Coronary artery (tissue), 2 donors: ENCODE results near the gene NOS3.

Experiments
- DNase-seq: peaks from one replicate; pipeline ENCODE4 v3.0.0-alpha.2; 2017; ENCODE audit warnings: low spot score
- H3K27ac ChIP-seq, 2 donors: fragments of 200-600 bp; sonication (generic); one replicate each; pipeline ENCODE4 v1.5.1; 2016 to 2019
- H3K4me3 ChIP-seq: fragments of 200-600 bp; sonication (generic); 2 replicates; pipeline ENCODE4 v1.5.1; 2016; ENCODE audit warnings: mild to moderate bottlenecking, moderate library complexity
- TF ChIP-seq, protein P1 (sequence below): fragments of 200-600 bp; sonication (generic); IDR thresholded peaks from one replicate; pipeline ENCODE4 v1.5.1; 2019; ENCODE audit warnings: antibody characterized with exemption

The NOS3 gene

DNA sequence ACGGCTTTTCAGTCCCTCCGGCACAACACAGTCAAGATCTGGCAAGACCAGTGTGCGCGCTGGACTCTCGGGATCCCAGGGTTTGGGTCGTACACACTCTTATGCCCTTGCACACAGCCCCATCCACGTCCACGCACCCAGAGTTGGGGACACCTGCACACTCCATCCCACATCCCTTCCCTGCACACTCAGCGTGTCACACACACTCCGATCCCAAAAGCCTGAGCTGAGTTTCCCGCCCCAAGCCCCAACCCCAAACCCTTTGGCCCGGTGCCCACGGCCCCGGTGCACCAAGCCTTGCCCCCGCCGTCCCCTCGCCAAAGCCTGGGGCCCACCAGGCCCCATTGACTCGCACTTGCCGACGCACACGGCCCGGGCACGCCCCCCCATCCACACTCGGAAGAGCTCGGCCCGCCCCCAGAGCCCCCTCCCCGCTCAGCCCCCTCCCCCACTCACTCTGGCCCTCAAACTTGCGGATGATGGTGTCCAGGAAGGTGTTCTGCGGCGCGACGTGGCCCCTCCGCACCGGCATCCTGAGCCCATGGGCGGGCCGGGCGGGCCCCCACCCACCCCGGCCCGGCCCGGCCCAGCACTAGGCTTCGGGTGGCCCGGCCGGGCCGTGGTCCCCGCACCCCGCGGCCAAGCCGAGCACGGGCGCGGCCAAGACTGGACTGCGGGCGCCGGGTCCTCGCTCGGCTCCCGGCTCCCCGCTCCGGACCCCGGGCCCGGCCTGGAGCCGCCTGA, 13.3 kb upstream of the NOS3 start:
- Histone ChIP-seq H3K4me3 (peak overlapping the region; percentile 63), H3K27ac (no peak overlapping the region)
- no peak for DNase-seq
- TF ChIP-seq, protein P1, sequence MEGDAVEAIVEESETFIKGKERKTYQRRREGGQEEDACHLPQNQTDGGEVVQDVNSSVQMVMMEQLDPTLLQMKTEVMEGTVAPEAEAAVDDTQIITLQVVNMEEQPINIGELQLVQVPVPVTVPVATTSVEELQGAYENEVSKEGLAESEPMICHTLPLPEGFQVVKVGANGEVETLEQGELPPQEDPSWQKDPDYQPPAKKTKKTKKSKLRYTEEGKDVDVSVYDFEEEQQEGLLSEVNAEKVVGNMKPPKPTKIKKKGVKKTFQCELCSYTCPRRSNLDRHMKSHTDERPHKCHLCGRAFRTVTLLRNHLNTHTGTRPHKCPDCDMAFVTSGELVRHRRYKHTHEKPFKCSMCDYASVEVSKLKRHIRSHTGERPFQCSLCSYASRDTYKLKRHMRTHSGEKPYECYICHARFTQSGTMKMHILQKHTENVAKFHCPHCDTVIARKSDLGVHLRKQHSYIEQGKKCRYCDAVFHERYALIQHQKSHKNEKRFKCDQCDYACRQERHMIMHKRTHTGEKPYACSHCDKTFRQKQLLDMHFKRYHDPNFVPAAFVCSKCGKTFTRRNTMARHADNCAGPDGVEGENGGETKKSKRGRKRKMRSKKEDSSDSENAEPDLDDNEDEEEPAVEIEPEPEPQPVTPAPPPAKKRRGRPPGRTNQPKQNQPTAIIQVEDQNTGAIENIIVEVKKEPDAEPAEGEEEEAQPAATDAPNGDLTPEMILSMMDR = no peak

DNA sequence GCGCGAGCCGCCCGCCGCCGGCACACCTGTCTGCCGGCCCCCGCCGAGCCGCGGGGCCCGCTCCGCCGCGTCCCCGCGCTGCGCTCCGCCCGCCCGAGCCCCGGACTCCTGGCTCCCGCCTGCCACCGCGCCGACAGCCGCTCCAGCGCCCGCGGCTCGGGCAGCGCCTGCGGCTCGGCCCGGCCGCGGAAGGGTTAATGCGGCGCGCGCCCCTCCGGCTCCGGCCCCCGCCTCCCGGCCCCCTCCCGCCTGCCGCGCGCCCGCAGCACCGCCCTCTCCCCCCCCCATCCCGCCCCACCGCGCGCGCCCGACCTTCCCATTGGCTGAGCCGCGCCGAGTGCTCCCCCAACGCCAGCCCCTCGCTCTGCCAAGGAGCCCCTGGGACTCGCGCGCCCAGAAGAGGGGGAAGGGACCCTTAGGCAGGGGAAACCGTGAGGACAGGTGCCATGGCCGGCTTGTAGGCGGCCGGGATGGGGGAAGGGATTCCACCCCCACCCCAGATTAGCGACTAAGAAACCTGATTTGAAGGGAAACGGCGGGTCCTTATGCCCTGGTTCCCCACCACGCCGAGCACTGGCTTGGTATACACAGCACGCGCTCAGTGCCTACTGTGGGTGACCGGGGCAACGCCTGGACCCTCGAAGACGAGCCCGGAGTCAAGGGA, 12.6 kb upstream of the NOS3 start, which contains the start of gene KCNH2:
TSS of gene KCNH2 (minus strand) at position 196 of the 664 bp plus-strand sequence. CDS start 408 bp downstream, outside the sequence.
- DNase-seq = no peak
- Histone ChIP-seq H3K27ac (no peak within 1 kb of the TSS), H3K4me3 (peak within 1 kb of the TSS; percentile 63)
- TF ChIP-seq, protein P1 = no peak

DNA sequence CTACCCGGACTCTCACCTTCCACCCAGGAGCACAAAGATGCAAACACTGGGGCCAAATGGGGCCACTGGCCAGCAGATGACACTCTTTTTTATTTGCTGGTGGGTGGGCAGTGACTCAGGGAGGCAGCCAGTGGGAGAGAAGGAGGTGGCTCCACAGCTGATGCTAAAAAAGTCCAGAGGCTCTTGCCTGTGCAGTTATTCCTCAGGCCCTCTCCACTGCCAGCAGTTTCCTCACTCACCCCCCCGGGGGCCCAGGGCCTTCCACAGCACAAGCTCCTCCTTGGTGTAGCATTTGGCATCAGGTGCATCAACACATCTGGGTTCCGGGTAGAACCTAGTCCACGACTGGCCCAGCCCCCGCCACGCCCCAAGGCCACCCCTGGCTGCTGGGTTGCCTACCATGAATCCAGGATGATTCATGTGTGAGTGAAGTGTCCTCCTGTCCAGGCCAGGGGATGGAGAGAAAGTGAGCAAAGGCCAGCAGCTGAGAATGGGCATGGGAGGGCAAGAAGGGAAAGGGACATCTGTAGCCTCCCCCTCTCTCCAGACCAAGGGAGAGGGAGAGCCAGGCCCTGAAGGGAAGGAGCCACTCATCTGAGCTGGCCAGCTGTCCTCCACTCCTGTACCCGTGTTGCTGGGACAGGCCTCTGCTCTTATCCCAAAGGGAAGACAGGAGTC, 11.0 kb upstream of the NOS3 start:
- H3K27ac ChIP-seq = no peak overlapping the region
- TF ChIP-seq, protein P1 = no peak
- no peak for DNase-seq
- no peak overlapping the region for H3K4me3 ChIP-seq

DNA sequence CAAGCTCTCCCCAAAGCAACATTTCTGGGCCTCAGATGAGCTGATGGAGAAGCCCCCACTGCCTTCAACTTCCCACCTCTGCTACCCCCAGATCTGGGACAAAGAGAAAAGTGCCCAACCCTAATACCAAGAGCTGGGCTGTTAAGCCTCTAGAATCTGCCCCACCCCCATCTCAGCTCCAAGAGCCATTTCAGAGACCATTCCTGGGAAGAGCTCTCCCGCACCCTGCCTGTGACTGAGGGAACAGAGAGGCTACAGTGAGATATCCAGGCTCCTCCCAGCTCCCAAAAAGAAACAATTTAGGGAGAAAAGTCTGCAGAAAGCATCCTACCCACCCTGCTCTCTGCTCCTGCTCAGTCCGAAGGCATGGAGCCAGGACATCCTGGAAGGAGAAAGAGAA, 10.2 kb upstream of the NOS3 start:
- DNase-seq = no peak
- TF ChIP-seq, protein P1 = no peak
- no peak overlapping the region for H3K4me3 ChIP-seq
- H3K27ac ChIP-seq = no peak overlapping the region

DNA sequence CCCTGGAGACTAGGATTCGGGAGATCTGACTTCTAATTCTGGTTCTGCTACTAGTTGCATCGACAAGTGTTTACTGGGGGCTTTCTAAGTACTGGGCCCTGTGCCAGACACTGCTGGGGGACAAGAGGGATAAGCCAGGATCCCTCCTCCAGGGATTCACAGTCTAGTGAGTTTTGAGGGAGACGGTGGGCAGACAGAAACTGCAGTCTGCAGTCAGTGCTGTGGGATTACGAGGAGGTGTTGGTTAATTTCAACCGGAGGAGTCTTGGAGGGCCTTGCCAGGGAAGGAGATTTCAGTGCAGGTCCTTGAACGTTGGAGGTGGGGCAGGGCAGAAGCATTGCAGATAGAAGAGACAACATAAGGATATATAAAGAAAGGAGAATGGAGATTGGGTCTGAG, 9.2 kb upstream of the NOS3 start:
- no peak for DNase-seq
- Histone ChIP-seq H3K4me3 (no peak overlapping the region), H3K27ac (no peak overlapping the region)
- TF ChIP-seq, protein P1 = no peak

DNA sequence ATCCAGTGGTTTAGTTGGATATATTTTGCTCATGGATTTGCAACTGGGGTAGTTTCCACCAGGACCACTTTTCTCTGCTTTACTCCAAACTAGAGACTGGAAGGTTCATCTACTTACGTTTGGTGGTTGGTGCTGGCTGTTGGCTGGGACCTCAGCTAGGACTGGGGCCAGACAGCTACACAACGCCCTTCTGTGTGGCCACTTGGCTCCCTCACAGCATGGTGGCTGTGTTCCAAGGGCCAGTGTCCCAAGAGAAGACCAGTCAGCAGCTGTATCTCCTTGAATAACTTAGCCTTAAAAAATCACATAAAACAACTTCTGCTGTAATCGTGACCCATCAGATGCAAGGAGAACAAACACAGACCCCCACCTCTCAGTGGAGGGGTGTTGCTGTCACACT, 8.5 kb upstream of the NOS3 start:
- H3K27ac ChIP-seq = no peak overlapping the region
- TF ChIP-seq, protein P1 = no peak
- H3K4me3 ChIP-seq = no peak overlapping the region
- no peak for DNase-seq
